Measurements from ENCODE around the gene ZNF827.

Gene ZNF827

DNA sequence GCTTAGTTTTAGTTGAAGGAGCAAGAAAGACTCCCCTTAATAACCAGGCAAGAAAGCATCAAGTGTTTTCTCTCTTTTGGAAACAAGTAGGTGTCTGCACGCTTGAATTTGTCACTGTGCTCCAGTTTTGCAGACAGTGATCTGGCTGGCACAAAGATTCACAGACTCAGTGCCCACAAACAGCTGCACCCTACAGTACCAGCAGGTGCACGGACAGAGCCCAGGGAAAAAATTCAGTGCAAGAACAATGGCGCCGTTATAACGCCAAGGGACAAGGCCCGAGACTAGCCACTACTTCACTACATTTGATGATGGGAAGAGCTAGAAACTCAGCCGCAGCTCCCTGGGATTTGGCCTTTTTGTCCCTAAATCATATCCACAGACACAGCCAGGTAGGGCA, 56.0 kb downstream of the ZNF827 start:
- TF ChIP-seq, protein P1, sequence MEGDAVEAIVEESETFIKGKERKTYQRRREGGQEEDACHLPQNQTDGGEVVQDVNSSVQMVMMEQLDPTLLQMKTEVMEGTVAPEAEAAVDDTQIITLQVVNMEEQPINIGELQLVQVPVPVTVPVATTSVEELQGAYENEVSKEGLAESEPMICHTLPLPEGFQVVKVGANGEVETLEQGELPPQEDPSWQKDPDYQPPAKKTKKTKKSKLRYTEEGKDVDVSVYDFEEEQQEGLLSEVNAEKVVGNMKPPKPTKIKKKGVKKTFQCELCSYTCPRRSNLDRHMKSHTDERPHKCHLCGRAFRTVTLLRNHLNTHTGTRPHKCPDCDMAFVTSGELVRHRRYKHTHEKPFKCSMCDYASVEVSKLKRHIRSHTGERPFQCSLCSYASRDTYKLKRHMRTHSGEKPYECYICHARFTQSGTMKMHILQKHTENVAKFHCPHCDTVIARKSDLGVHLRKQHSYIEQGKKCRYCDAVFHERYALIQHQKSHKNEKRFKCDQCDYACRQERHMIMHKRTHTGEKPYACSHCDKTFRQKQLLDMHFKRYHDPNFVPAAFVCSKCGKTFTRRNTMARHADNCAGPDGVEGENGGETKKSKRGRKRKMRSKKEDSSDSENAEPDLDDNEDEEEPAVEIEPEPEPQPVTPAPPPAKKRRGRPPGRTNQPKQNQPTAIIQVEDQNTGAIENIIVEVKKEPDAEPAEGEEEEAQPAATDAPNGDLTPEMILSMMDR (IDR thresholded peaks at IDR 0.05), result no peak
- H3K9me3 ChIP-seq, result no peaks in the 10 kb centered on the region
- no peaks in the 10 kb centered on the region for H3K4me1 ChIP-seq (ENCODE audit: control insufficient read depth in 1 of 2, insufficient read depth in 1 of 2, low read depth in 1 of 2, low read length in 1 of 2)
- no peak overlapping the region for H3K27ac ChIP-seq
- H3K27me3 ChIP-seq, result no peaks in the 10 kb centered on the region
- no peaks in the 10 kb centered on the region for H3K36me3 ChIP-seq
- H3K4me3 ChIP-seq (ENCODE audit: low read depth in 1 of 2, low read length in 1 of 2), result no peak overlapping the region

DNA sequence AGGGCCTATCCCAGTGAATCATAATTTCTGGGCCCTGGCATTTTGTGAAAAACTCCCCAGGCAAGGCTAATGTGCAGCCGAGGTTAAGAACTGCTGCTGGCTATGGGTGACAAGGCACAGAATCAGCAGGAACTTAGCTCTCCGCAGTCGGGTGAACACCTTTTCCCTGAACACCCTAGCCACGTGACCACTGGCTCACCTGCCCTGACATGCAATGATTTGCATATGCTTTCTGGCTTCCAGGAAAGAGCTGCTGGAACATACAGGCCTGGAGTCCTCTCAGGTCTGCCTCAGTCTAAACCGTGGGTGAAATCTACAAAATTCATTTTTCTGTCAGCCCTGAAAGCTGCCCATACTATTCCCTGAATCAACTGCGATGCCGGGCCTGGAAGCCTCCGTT, 56.6 kb downstream of the ZNF827 start:
- H3K4me1 ChIP-seq (ENCODE audit: control insufficient read depth in 1 of 2, insufficient read depth in 1 of 2, low read depth in 1 of 2, low read length in 1 of 2), result no peaks in the 10 kb centered on the region
- no peak overlapping the region for H3K27ac ChIP-seq
- no peak overlapping the region for H3K4me3 ChIP-seq (ENCODE audit: low read depth in 1 of 2, low read length in 1 of 2)
- no peaks in the 10 kb centered on the region for H3K27me3 ChIP-seq
- no peaks in the 10 kb centered on the region for H3K9me3 ChIP-seq
- TF ChIP-seq, protein P1 (IDR thresholded peaks at IDR 0.05), result no peak
- no peaks in the 10 kb centered on the region for H3K36me3 ChIP-seq

DNA sequence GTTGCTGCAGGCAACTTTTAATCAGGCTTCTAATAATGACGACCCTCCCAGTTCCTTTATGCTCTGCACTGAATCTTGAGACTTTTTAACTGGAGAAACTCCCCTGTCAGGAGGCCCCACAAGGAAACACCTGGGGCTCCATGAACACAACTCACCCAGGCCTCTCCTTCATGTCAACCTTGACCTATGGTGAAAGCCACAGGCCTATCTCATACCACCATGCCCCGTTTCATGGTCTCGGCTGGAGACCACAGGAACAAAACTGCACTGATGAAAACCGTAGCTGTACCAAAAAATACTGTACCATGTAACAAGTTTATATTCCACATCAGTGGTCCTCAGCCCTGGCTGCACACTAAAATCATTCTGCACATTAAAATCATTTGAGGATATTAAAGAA, 57.0 kb downstream of the ZNF827 start:
- Histone ChIP-seq H3K9me3 (no peaks in the 10 kb centered on the region), H3K4me3 (ENCODE audit: low read depth in 1 of 2, low read length in 1 of 2) (no peak overlapping the region), H3K4me1 (ENCODE audit: control insufficient read depth in 1 of 2, insufficient read depth in 1 of 2, low read depth in 1 of 2, low read length in 1 of 2) (no peaks in the 10 kb centered on the region), H3K27me3 (no peaks in the 10 kb centered on the region), H3K36me3 (no peaks in the 10 kb centered on the region), H3K27ac (no peak overlapping the region)
- TF ChIP-seq, protein P1 (IDR thresholded peaks at IDR 0.05), result no peak

DNA sequence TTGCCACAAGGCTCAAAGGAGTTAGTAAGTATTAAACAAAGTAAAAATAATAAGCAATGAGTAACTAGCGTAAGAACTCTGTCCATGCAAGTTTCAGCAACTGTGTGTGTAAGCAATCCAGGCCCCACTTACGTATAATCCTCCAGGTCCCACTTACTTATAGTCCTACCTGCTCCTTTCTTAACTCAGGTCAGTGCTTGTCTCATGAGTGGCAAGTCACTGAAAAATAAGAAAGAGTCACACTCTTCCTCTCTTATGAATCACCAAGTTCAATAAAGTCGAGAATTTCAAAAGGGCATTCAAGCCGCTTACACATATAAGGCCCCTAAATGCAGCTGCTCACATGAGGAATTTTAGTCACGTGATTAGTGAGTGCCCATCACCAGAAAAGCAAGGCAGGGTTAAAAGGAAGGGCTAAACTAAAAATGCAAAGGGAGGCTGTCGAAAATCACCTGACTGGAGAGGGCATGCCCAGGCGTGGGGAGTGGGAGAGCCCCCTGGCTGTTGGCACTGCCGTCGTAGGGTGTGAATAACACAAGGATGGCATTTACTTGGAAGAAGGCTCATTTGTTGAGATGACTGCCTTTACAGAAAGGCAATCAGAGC, 58.2 kb downstream of the ZNF827 start:
- Histone ChIP-seq H3K9me3 (no peaks in the 10 kb centered on the region), H3K27me3 (no peaks in the 10 kb centered on the region), H3K4me1 (ENCODE audit: control insufficient read depth in 1 of 2, insufficient read depth in 1 of 2, low read depth in 1 of 2, low read length in 1 of 2) (no peaks in the 10 kb centered on the region), H3K36me3 (no peaks in the 10 kb centered on the region), H3K27ac (no peak overlapping the region), H3K4me3 (ENCODE audit: low read depth in 1 of 2, low read length in 1 of 2) (no peak overlapping the region)
- TF ChIP-seq, protein P1 (IDR thresholded peaks at IDR 0.05), result no peak

DNA sequence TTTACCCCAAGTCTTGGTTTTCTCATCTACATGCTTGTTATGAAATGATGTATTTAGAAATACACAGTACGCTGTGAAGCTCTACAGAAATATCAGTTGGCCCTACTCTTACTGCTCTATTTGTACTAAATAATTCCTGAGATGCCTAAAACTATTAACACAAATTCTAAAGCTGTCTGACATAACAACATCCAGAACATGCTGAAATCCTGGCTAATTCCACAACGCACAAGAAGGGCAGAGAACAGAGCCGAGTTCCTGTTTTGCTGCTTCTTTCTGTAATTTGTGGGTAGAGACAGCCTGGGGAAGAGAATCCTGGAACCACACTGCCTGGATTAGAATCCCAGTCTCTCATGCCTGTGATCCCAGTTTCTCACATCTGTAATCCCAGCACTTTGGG, 59.0 kb downstream of the ZNF827 start:
- no peaks in the 10 kb centered on the region for H3K4me1 ChIP-seq (ENCODE audit: control insufficient read depth in 1 of 2, insufficient read depth in 1 of 2, low read depth in 1 of 2, low read length in 1 of 2)
- no peaks in the 10 kb centered on the region for H3K27me3 ChIP-seq
- TF ChIP-seq, protein P1 (IDR thresholded peaks at IDR 0.05), result no peak
- no peak overlapping the region for H3K4me3 ChIP-seq (ENCODE audit: low read depth in 1 of 2, low read length in 1 of 2)
- H3K9me3 ChIP-seq, result no peaks in the 10 kb centered on the region
- H3K36me3 ChIP-seq, result no peaks in the 10 kb centered on the region
- no peak overlapping the region for H3K27ac ChIP-seq
